ENCODE data around the gene KIAA0408. TPM values are rescaled to one million over a fixed set of nuclear protein-coding genes. Genes with fewer than 3 reads are reported as not detected.

The KIAA0408 gene
- total RNA-seq, 1 experiment from 2014 or later: 0.55 TPM

DNA sequence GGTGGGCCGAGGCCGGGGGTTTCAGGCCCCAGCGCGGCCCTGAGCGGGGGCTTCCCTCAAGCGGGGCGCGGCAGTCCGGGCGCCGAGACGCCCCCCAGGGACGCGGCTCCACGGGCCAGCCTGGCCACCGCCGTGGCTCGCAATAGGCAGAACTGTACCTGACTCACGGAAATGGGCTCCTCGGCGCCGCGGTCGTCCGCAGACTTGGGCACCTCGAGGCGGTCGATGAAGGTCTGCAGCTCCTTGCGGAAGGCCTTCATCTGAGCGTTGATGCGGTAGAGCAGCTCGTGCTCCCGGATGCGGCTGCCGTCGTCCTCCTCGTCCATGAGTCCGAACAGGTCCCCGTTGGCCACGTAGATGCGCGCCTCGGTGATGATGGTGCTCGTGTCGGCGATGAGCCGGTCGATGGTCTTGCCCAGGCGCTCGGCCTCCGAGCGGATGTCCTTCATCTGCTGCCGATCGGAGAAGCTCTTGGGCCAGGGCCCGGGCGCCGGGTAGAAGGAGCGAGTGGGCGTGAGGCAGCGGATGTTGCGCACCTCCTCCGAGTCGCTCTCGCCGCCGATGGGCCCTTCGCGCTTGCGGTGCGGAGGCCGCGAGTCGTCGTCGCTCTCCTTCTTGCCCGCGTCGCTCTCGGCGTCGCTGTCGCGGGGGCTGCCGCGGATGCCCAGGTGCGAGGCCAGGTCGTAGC, 16.1 kb upstream of the KIAA0408 start:
- H3K4me3 ChIP-seq (ENCODE audit: insufficient read depth, low read depth, low read length): no peak overlapping the region
- no peaks in the 10 kb centered on the region for H3K36me3 ChIP-seq (replicated peaks; ENCODE audit: control insufficient read depth, insufficient read depth, low read length)
- H3K27me3 ChIP-seq (ENCODE audit: control insufficient read depth, insufficient read depth, low read length): no peaks in the 10 kb centered on the region
- DNase-seq: peak; percentile 26

DNA sequence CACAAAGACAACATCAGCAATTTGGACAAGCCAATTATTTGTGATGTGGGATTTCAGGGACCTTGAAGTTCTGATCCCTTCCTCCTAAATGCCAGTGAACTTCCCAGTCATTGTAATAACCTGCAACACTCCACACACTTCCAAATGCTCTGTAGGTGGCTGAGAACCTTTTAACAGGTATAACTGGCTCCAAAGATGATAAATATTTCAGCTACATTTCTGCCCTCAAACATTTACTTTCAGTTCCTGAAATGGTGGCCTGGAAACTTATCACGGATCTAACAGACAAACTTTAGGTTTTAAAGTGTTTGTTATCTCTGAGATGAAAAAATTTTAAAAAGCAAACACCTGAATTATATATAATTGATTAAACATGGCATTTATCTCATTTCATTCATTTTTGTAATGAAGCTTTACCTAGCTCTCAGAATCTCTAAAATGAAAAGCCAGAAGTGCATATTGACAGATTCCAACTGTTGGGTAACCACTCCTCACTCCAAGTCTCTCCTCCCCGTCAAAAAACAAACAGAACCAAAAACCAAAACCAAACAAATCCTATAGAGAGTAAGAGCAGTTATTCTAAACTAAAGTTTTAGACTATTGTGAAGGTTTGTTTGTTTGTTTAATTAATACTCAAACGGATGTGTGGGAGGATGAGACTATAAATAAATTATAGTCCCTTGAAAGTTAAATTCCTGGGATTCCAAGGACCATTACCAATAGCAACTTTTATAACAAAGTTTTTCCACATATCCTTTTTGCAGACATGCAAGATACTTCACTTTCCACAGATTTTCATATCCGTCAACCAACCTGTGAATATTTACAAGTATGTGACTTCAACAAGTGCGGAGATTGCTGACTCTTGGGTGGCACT, 12.4 kb upstream of the KIAA0408 start:
- no peak overlapping the region for H3K4me3 ChIP-seq (ENCODE audit: insufficient read depth, low read depth, low read length)
- no peak for DNase-seq
- no peaks in the 10 kb centered on the region for H3K36me3 ChIP-seq (replicated peaks; ENCODE audit: control insufficient read depth, insufficient read depth, low read length)
- H3K27me3 ChIP-seq (ENCODE audit: control insufficient read depth, insufficient read depth, low read length): no peaks in the 10 kb centered on the region

DNA sequence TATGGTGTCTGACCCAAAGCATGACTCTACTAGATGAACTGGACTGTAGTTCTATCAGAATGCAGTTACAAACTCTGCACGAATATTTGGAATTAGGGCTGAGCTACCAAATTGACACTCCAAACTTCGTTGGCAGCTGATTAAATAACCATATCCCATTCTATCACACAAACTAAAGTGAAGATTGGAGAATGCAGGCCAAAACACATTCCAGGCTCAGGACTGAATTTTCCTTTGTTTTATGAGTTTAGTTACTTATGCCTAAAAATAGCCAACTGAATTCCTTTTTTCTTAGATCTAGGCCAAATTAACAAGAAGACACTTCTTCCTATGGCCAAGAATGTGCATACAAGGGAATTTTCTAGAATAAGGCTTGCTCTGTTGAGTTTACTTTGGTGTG, 9.7 kb upstream of the KIAA0408 start:
- no peak for DNase-seq
- H3K27me3 ChIP-seq (ENCODE audit: control insufficient read depth, insufficient read depth, low read length): no peaks in the 10 kb centered on the region
- no peaks in the 10 kb centered on the region for H3K36me3 ChIP-seq (replicated peaks; ENCODE audit: control insufficient read depth, insufficient read depth, low read length)
- H3K4me3 ChIP-seq (ENCODE audit: insufficient read depth, low read depth, low read length): no peak overlapping the region

DNA sequence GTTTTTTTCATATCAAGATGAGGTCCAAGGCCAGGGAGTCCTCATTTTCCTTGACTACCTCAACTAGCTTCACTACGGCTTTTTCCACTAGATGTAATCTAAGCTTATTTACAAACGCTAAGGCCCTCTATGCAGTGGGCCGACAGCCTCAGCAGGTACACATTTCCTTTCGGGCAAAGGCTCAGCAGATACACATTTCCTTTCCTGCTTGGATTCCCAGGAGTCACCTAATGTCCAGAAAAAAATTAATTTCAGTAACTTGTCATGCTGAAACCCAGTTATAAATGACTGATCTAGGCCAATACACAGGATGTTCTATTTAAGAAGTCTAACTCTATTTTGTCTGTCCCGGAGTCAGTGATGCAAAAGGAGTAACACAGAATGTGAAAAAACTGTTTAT, 7.2 kb upstream of the KIAA0408 start:
- no peaks in the 10 kb centered on the region for H3K27me3 ChIP-seq (ENCODE audit: control insufficient read depth, insufficient read depth, low read length)
- H3K4me3 ChIP-seq (ENCODE audit: insufficient read depth, low read depth, low read length): no peak overlapping the region
- no peaks in the 10 kb centered on the region for H3K36me3 ChIP-seq (replicated peaks; ENCODE audit: control insufficient read depth, insufficient read depth, low read length)
- DNase-seq: no peak

DNA sequence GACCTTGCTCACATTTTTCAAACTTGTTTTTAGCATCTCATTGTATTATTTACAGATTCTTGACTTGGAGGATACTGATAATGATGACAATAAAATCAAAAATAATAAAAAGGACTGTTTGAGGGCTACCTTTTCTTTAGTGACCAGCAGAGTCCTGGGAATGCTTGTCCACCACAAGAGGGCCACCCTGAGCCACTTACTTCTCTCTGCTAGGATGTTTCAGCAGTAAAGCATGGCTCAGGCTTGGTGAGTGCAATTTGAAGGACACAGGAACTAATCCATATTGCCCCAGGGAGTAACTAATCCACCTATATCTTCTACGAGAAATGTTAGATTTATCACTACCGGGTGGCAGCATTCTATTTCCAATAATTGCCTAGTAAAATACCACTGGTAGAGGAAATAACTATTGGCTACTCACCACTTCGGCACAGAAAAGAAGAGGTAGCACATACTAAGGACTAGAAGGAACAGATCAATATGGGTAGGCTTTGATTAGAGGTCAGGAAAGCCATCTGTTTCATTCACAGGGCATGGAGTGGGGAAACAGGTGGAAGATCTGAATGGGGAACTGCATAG, 5.8 kb upstream of the KIAA0408 start:
- Histone ChIP-seq H3K4me3 (ENCODE audit: insufficient read depth, low read depth, low read length) (no peak overlapping the region), H3K36me3 (replicated peaks; ENCODE audit: control insufficient read depth, insufficient read depth, low read length) (no peaks in the 10 kb centered on the region), H3K27me3 (ENCODE audit: control insufficient read depth, insufficient read depth, low read length) (no peaks in the 10 kb centered on the region)
- peak; percentile 65 for DNase-seq

DNA sequence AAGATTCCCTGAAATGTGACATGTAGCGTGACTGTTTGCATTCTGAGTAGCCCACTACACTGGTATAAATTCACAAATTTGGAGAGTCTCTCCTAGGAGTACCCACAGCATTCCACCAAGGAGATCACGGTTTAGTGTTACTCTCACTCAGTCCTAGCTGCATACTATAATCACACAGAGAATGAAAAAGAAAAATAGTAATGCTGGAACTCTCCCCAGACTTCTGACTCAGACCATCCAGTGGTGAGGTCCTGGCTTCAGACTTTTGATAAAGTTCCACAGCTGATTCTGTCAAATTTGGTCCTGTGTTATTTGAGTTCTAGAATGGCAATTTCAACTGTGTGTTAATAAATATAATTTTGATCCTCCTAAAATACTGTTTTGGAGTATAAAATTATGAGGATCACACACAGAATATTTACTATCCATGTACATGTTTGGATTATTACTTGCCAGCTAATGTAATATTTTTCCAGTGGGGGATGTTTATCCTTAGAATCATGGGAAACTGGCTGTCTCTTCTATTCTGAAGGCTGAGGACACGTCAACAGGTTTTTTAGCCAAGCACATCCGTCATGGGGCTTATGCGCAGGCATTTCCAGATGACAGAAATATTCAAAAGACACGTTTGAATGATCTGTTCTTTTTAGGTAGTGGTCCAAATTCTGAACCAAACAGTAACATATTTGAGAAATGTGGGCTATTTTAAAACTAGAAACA, 5.1 kb upstream of the KIAA0408 start:
- no peak overlapping the region for H3K4me3 ChIP-seq (ENCODE audit: insufficient read depth, low read depth, low read length)
- DNase-seq: no peak
- no peaks in the 10 kb centered on the region for H3K36me3 ChIP-seq (replicated peaks; ENCODE audit: control insufficient read depth, insufficient read depth, low read length)
- no peaks in the 10 kb centered on the region for H3K27me3 ChIP-seq (ENCODE audit: control insufficient read depth, insufficient read depth, low read length)

DNA sequence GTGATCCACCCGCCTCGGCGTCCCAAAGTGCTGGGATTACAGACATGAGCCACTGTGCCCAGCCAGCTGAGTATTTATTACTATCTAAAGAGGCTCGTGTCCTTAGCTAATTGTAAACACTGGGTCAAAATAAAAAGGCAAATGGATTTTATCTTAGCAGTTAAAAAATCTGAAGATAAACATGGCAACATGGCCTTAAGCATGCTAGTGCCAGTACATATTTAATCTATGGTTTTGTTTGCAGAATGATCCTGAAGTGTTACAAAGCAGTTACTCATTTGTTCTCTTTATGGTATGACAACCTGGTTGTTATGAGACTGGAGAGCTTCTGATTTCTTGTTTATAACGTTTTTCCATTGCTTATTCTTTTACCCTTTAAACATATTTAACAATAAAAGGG, 3.9 kb upstream of the KIAA0408 start:
- no peak for DNase-seq
- H3K4me3 ChIP-seq (ENCODE audit: insufficient read depth, low read depth, low read length): no peak overlapping the region
- H3K36me3 ChIP-seq (replicated peaks; ENCODE audit: control insufficient read depth, insufficient read depth, low read length): no peaks in the 10 kb centered on the region
- H3K27me3 ChIP-seq (ENCODE audit: control insufficient read depth, insufficient read depth, low read length): no peaks in the 10 kb centered on the region

DNA sequence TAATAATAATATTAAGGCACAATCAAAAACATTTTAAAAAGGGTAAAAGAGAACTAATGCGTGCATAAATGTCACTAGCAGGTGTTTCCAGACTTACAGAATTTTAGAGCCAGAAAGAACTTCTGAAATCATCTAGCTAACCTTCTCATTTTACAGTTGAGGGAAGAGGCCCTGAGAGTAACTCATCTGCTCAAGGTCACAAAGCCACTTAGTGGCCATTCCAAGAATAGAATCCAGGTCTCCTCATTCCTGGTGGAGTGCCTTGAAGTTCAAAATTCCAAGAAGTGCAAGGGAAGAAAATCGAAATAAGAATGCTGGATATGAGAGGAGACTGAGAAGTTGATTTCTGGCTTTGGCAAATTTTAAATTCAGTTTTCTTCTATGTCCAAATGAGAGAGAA, 3.2 kb upstream of the KIAA0408 start:
- no peaks in the 10 kb centered on the region for H3K36me3 ChIP-seq (replicated peaks; ENCODE audit: control insufficient read depth, insufficient read depth, low read length)
- DNase-seq: no peak
- H3K27me3 ChIP-seq (ENCODE audit: control insufficient read depth, insufficient read depth, low read length): no peaks in the 10 kb centered on the region
- H3K4me3 ChIP-seq (ENCODE audit: insufficient read depth, low read depth, low read length): no peak overlapping the region

DNA sequence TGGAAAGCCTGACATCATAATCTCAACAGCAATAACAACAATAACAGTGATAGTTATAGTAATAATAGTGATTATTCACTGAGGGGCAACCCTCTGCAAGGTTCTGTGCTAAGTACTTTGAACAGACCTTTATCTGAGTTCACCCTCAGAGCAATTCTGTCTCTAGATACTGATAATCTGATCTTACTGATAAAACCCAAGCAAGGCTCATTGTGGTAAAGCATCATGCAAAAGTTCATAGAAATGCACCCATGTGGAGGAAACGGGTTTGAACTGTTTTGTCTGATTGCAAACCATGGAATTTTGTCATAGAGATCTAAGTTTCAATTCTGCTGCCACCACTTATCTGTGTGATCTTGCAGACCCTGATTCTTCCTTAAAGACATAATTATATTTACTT, 1.3 kb upstream of the KIAA0408 start:
- no peaks in the 10 kb centered on the region for H3K36me3 ChIP-seq (replicated peaks; ENCODE audit: control insufficient read depth, insufficient read depth, low read length)
- no peaks in the 10 kb centered on the region for H3K27me3 ChIP-seq (ENCODE audit: control insufficient read depth, insufficient read depth, low read length)
- H3K4me3 ChIP-seq (ENCODE audit: insufficient read depth, low read depth, low read length): no peak overlapping the region
- no peak for DNase-seq

DNA sequence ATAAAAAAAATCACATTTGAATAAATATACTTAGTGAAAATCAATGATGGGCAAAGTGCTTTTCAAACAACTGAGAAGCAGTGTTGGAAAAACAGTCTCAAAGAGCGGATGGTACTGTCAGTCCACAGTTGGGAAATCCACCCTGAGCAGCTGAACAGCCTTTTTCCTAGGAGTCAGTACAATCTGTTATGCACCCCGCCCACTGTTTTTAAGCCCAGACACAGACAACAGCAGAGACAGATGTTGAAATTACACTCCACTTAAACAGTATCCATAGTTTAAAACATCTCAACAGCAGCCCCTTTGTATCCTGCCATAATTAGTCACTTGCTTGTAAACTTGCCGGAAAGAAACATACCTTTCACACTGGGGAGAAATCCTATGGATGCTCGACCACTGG, 372 bp downstream of the KIAA0408 start:
- Histone ChIP-seq H3K36me3 (replicated peaks; ENCODE audit: control insufficient read depth, insufficient read depth, low read length) (no peaks in the 10 kb centered on the region), H3K4me3 (ENCODE audit: insufficient read depth, low read depth, low read length) (no peak overlapping the region), H3K27me3 (ENCODE audit: control insufficient read depth, insufficient read depth, low read length) (no peaks in the 10 kb centered on the region)
- no peak for DNase-seq

DNA sequence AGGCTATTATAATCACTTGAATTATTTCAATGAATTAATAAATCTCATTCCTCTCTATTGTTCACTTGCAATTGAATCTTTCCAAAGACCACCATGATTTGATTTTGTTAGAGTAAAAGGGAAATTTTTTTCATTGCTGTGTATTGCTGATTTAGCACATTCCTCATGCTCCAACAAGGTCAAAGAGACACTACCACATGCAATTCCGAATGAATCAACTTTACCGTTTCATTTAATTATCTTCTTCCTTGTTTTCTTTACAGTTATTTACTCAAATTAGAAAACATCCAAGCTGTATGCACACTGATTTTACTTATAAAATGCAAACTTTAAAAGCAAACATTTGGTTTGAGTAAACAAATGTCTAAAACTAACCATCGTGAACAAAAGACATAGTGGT, 967 bp downstream of the KIAA0408 start:
- Histone ChIP-seq H3K36me3 (replicated peaks; ENCODE audit: control insufficient read depth, insufficient read depth, low read length) (no peaks in the 10 kb centered on the region), H3K27me3 (ENCODE audit: control insufficient read depth, insufficient read depth, low read length) (no peaks in the 10 kb centered on the region), H3K4me3 (ENCODE audit: insufficient read depth, low read depth, low read length) (no peak overlapping the region)
- no peak for DNase-seq

DNA sequence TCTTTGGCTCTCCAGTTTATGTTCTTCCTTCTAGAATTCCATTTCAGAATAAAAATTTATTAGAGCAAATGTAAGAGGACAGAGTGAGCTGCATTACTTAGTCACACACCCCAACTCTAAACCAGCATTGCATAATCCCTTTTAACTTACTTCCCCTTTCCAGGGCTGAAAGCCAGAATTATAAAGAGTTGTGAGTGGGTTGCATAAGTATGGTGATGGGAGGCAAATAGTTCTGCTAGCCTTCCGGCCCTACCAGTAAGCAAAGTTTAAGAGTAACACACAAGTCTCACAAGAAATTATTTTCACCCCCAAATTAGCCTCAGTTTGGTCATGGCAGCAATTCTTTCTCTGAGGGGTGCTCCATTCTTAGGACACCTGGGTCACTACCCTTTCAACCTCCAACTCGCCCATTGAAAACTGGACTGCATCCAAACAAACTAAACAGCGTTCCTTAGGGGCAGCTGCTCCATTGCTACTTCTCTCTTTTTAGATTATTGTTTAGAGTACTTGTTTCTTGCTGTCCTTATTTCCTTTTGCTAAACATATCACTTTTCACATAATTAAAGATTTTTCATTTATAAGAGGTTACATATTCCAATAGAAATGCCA, 1.6 kb downstream of the KIAA0408 start:
- H3K27me3 ChIP-seq (ENCODE audit: control insufficient read depth, insufficient read depth, low read length): no peaks in the 10 kb centered on the region
- H3K36me3 ChIP-seq (replicated peaks; ENCODE audit: control insufficient read depth, insufficient read depth, low read length): no peaks in the 10 kb centered on the region
- H3K4me3 ChIP-seq (ENCODE audit: insufficient read depth, low read depth, low read length): no peak overlapping the region
- no peak for DNase-seq

DNA sequence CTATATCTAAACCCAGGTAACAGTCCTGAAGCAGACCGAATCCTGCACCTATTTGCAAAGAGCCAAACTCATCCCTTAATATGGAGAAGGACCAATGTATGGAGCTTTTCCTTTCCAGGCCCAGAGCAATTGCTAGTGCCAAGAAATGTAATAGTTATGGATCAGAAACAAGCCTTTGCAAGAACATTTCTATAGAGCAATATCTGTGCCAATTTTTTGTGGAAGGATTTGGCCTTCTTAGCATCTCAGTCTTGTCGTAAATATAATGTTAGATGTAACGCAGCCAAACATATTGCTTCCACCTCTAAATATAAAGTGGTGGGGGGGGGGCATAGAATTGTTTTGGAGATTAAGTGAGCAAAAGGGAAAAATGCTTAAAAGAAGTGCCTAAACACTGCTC, 2.7 kb downstream of the KIAA0408 start:
- no peak overlapping the region for H3K4me3 ChIP-seq (ENCODE audit: insufficient read depth, low read depth, low read length)
- no peaks in the 10 kb centered on the region for H3K36me3 ChIP-seq (replicated peaks; ENCODE audit: control insufficient read depth, insufficient read depth, low read length)
- H3K27me3 ChIP-seq (ENCODE audit: control insufficient read depth, insufficient read depth, low read length): no peaks in the 10 kb centered on the region
- DNase-seq: no peak

DNA sequence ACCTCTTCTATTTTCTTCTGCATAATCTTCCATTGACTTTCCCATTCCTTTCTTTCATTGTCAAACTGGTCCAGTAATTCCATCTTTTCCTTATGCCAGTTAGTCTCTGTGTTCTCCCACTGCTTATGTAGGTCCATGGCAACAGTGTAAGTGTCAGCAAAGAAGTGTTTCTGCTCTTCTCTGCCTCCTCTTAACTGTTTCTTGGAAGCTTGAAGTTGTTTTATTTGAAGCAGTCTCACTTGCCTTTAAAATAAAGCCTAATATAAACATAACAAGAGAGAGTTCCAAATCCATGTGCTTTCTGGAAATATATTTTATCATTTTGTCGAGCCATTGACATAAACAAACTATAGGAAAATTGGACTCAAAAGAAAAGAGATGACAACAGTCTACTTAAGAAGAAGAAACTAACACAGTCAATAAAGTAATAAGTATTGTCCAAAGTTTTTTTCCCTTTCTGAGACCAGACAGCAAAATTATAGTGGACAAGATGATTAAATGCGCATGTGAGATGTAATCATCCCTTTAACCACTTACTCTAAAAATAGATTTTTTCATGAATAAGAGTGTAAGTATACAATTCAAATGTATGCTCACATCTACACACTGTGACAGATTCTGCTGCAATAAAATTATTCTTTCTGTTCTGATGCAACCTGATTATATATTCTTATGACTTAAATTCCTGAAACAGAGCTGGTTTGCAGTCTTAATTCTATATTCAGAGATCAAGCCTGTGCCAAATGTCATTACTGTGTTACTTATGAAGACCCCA, 5.2 kb downstream of the KIAA0408 start:
- H3K4me3 ChIP-seq (ENCODE audit: insufficient read depth, low read depth, low read length): no peak overlapping the region
- DNase-seq: no peak
- no peaks in the 10 kb centered on the region for H3K27me3 ChIP-seq (ENCODE audit: control insufficient read depth, insufficient read depth, low read length)
- H3K36me3 ChIP-seq (replicated peaks; ENCODE audit: control insufficient read depth, insufficient read depth, low read length): no peaks in the 10 kb centered on the region
